ENCODE measurements around the gene RPS5. TPM values are rescaled to one million over a fixed set of nuclear protein-coding genes. Genes with fewer than 3 reads are reported as not detected.

Gene RPS5
- total and polyA plus RNA-seq, 5 donors = 513 to 681 (median 566) TPM

- DNase-seq = peak in 2 of 3 donors; percentile 9 to 37
- no peak overlapping the region for H3K27ac ChIP-seq (ENCODE audit: low read length)
- intact Hi-C loops (cut with DNase I) = no loop called here
- no peak overlapping the region for H3K4me3 ChIP-seq (ENCODE audit: low read length)
- no peaks in the 10 kb centered on the region for H3K4me1 ChIP-seq (ENCODE audit: control insufficient read depth, insufficient read depth, low read length)
- H3K27me3 ChIP-seq (ENCODE audit: control insufficient read depth, insufficient read depth) = no peaks in the 10 kb centered on the region
- WGBS = 89% methylated on average over 9 of the region's 9 CpGs
- no peak for ATAC-seq
- H3K9me3 ChIP-seq (ENCODE audit: control insufficient read depth, low read length) = no peaks in the 10 kb centered on the region
These were observed 35.6 kb upstream of the RPS5 start for GRCh38 chr19:58351558-58351878.

- Histone ChIP-seq H3K27me3 (ENCODE audit: control insufficient read depth, insufficient read depth) (no peaks in the 10 kb centered on the region), H3K27ac (ENCODE audit: low read length) (no peak overlapping the region), H3K4me1 (ENCODE audit: control insufficient read depth, insufficient read depth, low read length) (peaks cover 6% of the 10 kb centered on the region), H3K9me3 (ENCODE audit: control insufficient read depth, low read length) (no peaks in the 10 kb centered on the region), H3K4me3 (ENCODE audit: low read length) (no peak overlapping the region)
- ATAC-seq = no peak
- DNase-seq = peak in 2 of 3 donors; percentile 13 to 20
- intact Hi-C loops (cut with DNase I) = no loop called here
- 85% methylated on average over 23 of the region's 23 CpGs for WGBS
These were observed 34.9 kb upstream of the RPS5 start for GRCh38 chr19:58351990-58352755.

- Histone ChIP-seq H3K4me1 (ENCODE audit: control insufficient read depth, insufficient read depth, low read length) (peaks cover 7% of the 10 kb centered on the region), H3K27ac (ENCODE audit: low read length) (no peak within 1 kb of the TSS), H3K27me3 (ENCODE audit: control insufficient read depth, insufficient read depth) (no peaks in the 10 kb centered on the region), H3K4me3 (ENCODE audit: low read length) (no peak within 1 kb of the TSS), H3K9me3 (ENCODE audit: control insufficient read depth, low read length) (no peaks in the 10 kb centered on the region)
- peak in 2 of 3 donors; percentile 49 to 50 for DNase-seq
- no peak for ATAC-seq
- WGBS = 80% methylated on average over 26 of the region's 26 CpGs
- intact Hi-C loops (cut with DNase I) = no loop called here
These were observed 34.1 kb upstream of the RPS5 start, which contains the start of gene A1BG for GRCh38 chr19:58352760-58353671. Gene A1BG (minus strand): TSS chr19:58353492. CDS start chr19:58353437, 55 bp downstream.

- H3K9me3 ChIP-seq (ENCODE audit: control insufficient read depth, low read length) = no peaks in the 10 kb centered on the region
- ATAC-seq (no peak), DNase-seq (peak in 2 of 3 donors; percentile 18 to 47)
- intact Hi-C loops (cut with DNase I) = no loop called here
- peaks cover 7% of the 10 kb centered on the region for H3K4me1 ChIP-seq (ENCODE audit: control insufficient read depth, insufficient read depth, low read length)
- no peak overlapping the region for H3K4me3 ChIP-seq (ENCODE audit: low read length)
- 90% methylated on average over 15 of the region's 15 CpGs for WGBS
- no peaks in the 10 kb centered on the region for H3K27me3 ChIP-seq (ENCODE audit: control insufficient read depth, insufficient read depth)
- no peak overlapping the region for H3K27ac ChIP-seq (ENCODE audit: low read length)
These were observed 33.2 kb upstream of the RPS5 start for GRCh38 chr19:58353717-58354477.

- WGBS = 76% methylated on average over 6 of the region's 6 CpGs
- Histone ChIP-seq H3K4me3 (ENCODE audit: low read length) (no peak overlapping the region), H3K27me3 (ENCODE audit: control insufficient read depth, insufficient read depth) (no peaks in the 10 kb centered on the region), H3K9me3 (ENCODE audit: control insufficient read depth, low read length) (no peaks in the 10 kb centered on the region), H3K27ac (ENCODE audit: low read length) (no peak overlapping the region), H3K4me1 (ENCODE audit: control insufficient read depth, insufficient read depth, low read length) (peaks cover 7% of the 10 kb centered on the region)
- peak in 2 of 3 donors; percentile 19 to 28 for DNase-seq
- no peak for ATAC-seq
- intact Hi-C loops (cut with DNase I) = no loop called here
These were observed 32.5 kb upstream of the RPS5 start for GRCh38 chr19:58354478-58355030.

GRCh38 chr19:58355215-58355796 lies 31.8 kb upstream of the RPS5 start:
- no peaks in the 10 kb centered on the region for H3K27me3 ChIP-seq (ENCODE audit: control insufficient read depth, insufficient read depth)
- H3K4me1 ChIP-seq (ENCODE audit: control insufficient read depth, insufficient read depth, low read length) = peaks cover 7% of the 10 kb centered on the region
- H3K4me3 ChIP-seq (ENCODE audit: low read length) = no peak overlapping the region
- 93% methylated on average over 10 of the region's 10 CpGs for WGBS
- no peak for DNase-seq
- H3K27ac ChIP-seq (ENCODE audit: low read length) = no peak overlapping the region
- ATAC-seq = no peak
- no peaks in the 10 kb centered on the region for H3K9me3 ChIP-seq (ENCODE audit: control insufficient read depth, low read length)
- intact Hi-C loops (cut with DNase I) = no loop called here

GRCh38 chr19:58355908-58356765 lies 30.9 kb upstream of the RPS5 start:
- Histone ChIP-seq H3K9me3 (ENCODE audit: control insufficient read depth, low read length) (no peaks in the 10 kb centered on the region), H3K4me1 (ENCODE audit: control insufficient read depth, insufficient read depth, low read length) (peaks cover 7% of the 10 kb centered on the region), H3K4me3 (ENCODE audit: low read length) (peak overlapping the region; percentile 45), H3K27ac (ENCODE audit: low read length) (no peak overlapping the region), H3K27me3 (ENCODE audit: control insufficient read depth, insufficient read depth) (no peaks in the 10 kb centered on the region)
- peak; percentile 33 to 44 for ATAC-seq
- intact Hi-C loops (cut with DNase I) = no loop called here
- DNase-seq = peak in 2 of 3 donors; percentile 64 to 75
- 6% methylated on average over 94 of the region's 94 CpGs for WGBS

- Histone ChIP-seq H3K4me3 (ENCODE audit: low read length) (peak overlapping the region; percentile 45), H3K9me3 (ENCODE audit: control insufficient read depth, low read length) (no peaks in the 10 kb centered on the region), H3K4me1 (ENCODE audit: control insufficient read depth, insufficient read depth, low read length) (peaks cover 7% of the 10 kb centered on the region), H3K27me3 (ENCODE audit: control insufficient read depth, insufficient read depth) (no peaks in the 10 kb centered on the region), H3K27ac (ENCODE audit: low read length) (no peak overlapping the region)
- intact Hi-C loops (cut with DNase I) = no loop called here
- ATAC-seq (peak; percentile 1 to 6), DNase-seq (peak in 2 of 3 donors; percentile 68 to 75)
- WGBS = 16% methylated on average over 75 of the region's 75 CpGs
These were observed 30.1 kb upstream of the RPS5 start for GRCh38 chr19:58356766-58357480.

- intact Hi-C loops (cut with DNase I) = no loop called here
- Histone ChIP-seq H3K27ac (ENCODE audit: low read length) (no peak overlapping the region), H3K9me3 (ENCODE audit: control insufficient read depth, low read length) (no peaks in the 10 kb centered on the region), H3K27me3 (ENCODE audit: control insufficient read depth, insufficient read depth) (no peaks in the 10 kb centered on the region), H3K4me1 (ENCODE audit: control insufficient read depth, insufficient read depth, low read length) (peaks cover 7% of the 10 kb centered on the region), H3K4me3 (ENCODE audit: low read length) (no peak overlapping the region)
- DNase-seq = peak in 2 of 3 donors; percentile 29 to 61
- 69% methylated on average over 19 of the region's 19 CpGs for WGBS
- ATAC-seq = no peak
These were observed 29.5 kb upstream of the RPS5 start for GRCh38 chr19:58357481-58358145.

Data from right cardiac atrium (tissue), 5 donors.